SK-N-SH treated with all-trans-retinoic acid at 6 μM for 48 hours (cell line): ENCODE results near the gene UGT1A5.

Experiments
- ATAC-seq: fragments of 200-7000 bp; cut with Tn5 transposase; 3 replicates; pipeline ENCODE4 v1.9.1; 2020; ENCODE audit warnings: mild to moderate bottlenecking, moderate library complexity
- ARNTL ChIP-seq: fragments of 450-650 bp; formaldehyde crosslinking; IDR thresholded peaks from 2 replicates; pipeline ENCODE4 v1.5.0; 2020; ENCODE audit warnings: low read depth, mild to moderate bottlenecking, moderate library complexity, borderline replicate concordance
- BACH2 ChIP-seq: fragments of 250-450 bp; sonication (Bioruptor Pico); IDR thresholded peaks from 2 replicates; pipeline ENCODE4 v1.9.0; 2021; ENCODE audit warnings: mild to moderate bottlenecking, borderline replicate concordance
- CSDC2 ChIP-seq: fragments of 250-450 bp; sonication (Bioruptor Pico); IDR thresholded peaks from 2 replicates; pipeline ENCODE4 v1.5.0; 2020; ENCODE audit warnings: mild to moderate bottlenecking, moderate library complexity
- ESRRG ChIP-seq: fragments of 250-450 bp; sonication (Bioruptor Pico); IDR thresholded peaks from 2 replicates; pipeline ENCODE4 v1.6.1; 2021; ENCODE audit warnings: mild to moderate bottlenecking
- GLIS3 ChIP-seq: fragments of 250-450 bp; sonication (Bioruptor Pico); IDR thresholded peaks from 2 replicates; pipeline ENCODE4 v1.5.0; 2020; ENCODE audit warnings: mild to moderate bottlenecking, moderate library complexity
- ISL1 ChIP-seq: fragments of 250-450 bp; sonication (Bioruptor Pico); IDR thresholded peaks from 2 replicates; pipeline ENCODE4 v2.1.2; 2022; ENCODE audit warnings: mild to moderate bottlenecking, moderate library complexity
- OSR1 ChIP-seq: fragments of 250-450 bp; sonication (Bioruptor Pico); IDR thresholded peaks from 2 replicates; pipeline ENCODE4 v1.8.0; 2022; ENCODE audit warnings: moderate library complexity, mild to moderate bottlenecking, inconsistent platforms
- POU6F1 ChIP-seq: fragments of 250-450 bp; sonication (Bioruptor Pico); IDR thresholded peaks from 2 replicates; pipeline ENCODE4 v1.8.0; 2021; ENCODE audit warnings: low read depth, mild to moderate bottlenecking, moderate library complexity, borderline replicate concordance
- PPARA ChIP-seq: fragments of 250-450 bp; sonication (Bioruptor Pico); IDR thresholded peaks from 2 replicates; pipeline ENCODE4 v1.5.0; 2020; ENCODE audit warnings: mild to moderate bottlenecking, borderline replicate concordance
- SNAI2 ChIP-seq: fragments of 250-450 bp; sonication (Bioruptor Pico); IDR thresholded peaks from 2 replicates; pipeline ENCODE4 v1.5.0; 2020; ENCODE audit warnings: mild to moderate bottlenecking, moderate library complexity
- TCF4 ChIP-seq: fragments of 250-450 bp; sonication (Bioruptor Pico); IDR thresholded peaks from 2 replicates; pipeline ENCODE4 v1.8.0; 2021; ENCODE audit warnings: mild to moderate bottlenecking, moderate library complexity, borderline replicate concordance
- TSHZ2 ChIP-seq: fragments of 250-450 bp; sonication (Bioruptor Pico); IDR thresholded peaks from 2 replicates; pipeline ENCODE4 v1.5.0; 2020; ENCODE audit warnings: mild to moderate bottlenecking, moderate library complexity
- ZC3H10 ChIP-seq: fragments of 250-450 bp; sonication (Bioruptor Pico); IDR thresholded peaks from 2 replicates; pipeline ENCODE4 v1.5.1; 2021; ENCODE audit warnings: mild to moderate bottlenecking, moderate library complexity
- ZFP3 ChIP-seq: fragments of 250-450 bp; sonication (Bioruptor Pico); IDR thresholded peaks from 2 replicates; pipeline ENCODE4 v1.5.0; 2020; ENCODE audit warnings: mild to moderate bottlenecking, moderate library complexity
- ZFP30 ChIP-seq: fragments of 450-650 bp; formaldehyde crosslinking; IDR thresholded peaks from 2 replicates; pipeline ENCODE4 v1.5.0; 2022; ENCODE audit warnings: mild to moderate bottlenecking, moderate library complexity
- ZNF565 ChIP-seq: fragments of 450-650 bp; formaldehyde crosslinking; conservative IDR thresholded peaks from 2 replicates; pipeline ENCODE4 v1.5.0; 2020; ENCODE audit warnings: low read depth, mild to moderate bottlenecking, moderate library complexity
- ZNF70 ChIP-seq: fragments of 450-650 bp; formaldehyde crosslinking; IDR thresholded peaks from 2 replicates; pipeline ENCODE4 v1.5.0; 2020; ENCODE audit warnings: mild to moderate bottlenecking, moderate library complexity
- ZNF8 ChIP-seq: fragments of 450-650 bp; formaldehyde crosslinking; IDR thresholded peaks from 2 replicates; pipeline ENCODE4 v1.5.0; 2020; ENCODE audit warnings: mild to moderate bottlenecking, moderate library complexity
- TF ChIP-seq, protein P1 (sequence below): fragments of 250-450 bp; sonication (Bioruptor Pico); IDR thresholded peaks from 2 replicates; pipeline ENCODE4 v1.5.1; 2020; ENCODE audit warnings: low read depth, mild to moderate bottlenecking, moderate library complexity
- TF ChIP-seq, protein P2 (sequence below): fragments of 250-450 bp; sonication (Bioruptor Pico); IDR thresholded peaks from 2 replicates; pipeline ENCODE4 v1.5.1; 2021; ENCODE audit warnings: mild to moderate bottlenecking, moderate library complexity

Gene UGT1A5

DNA sequence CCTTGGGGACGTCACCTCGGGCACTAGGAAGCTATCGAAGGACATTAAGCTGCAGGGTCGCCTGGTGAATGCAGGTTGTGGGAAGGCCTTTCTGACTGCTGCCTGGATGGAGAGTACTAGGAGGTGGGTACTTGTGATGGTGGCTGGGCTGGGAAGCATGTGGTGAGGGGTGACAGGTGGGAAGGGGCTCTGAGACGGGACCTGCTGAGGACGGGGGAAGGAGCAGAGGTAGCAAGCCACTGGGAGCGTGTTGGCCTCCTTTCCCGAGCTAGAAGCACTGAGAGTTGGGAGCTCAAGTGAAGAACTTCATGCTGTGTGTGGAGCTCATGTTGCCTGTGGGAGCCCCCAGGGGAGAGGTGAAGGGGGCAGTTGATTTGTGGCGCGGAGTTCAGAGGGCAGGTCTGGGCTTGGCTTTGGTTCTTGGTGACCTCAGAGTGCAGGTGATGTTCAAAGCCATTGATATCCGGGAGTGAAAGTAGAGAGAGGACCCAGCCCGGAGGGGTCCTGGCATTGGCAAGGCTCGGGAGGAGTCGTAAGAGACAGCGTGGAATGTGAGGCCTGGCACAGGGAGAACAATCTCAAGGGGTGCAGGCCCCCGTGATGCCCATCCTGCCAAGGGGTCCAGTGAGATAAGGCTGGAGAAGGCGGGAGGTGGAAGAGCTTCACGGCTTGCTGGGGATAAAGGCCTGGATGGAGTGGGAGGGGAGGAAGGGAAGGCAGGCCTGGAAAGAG lies 78.6 kb downstream of the UGT1A5 start (continued):
- no peak for TF ChIP-seq TCF4 (CRISPR knock-in tag)

DNA sequence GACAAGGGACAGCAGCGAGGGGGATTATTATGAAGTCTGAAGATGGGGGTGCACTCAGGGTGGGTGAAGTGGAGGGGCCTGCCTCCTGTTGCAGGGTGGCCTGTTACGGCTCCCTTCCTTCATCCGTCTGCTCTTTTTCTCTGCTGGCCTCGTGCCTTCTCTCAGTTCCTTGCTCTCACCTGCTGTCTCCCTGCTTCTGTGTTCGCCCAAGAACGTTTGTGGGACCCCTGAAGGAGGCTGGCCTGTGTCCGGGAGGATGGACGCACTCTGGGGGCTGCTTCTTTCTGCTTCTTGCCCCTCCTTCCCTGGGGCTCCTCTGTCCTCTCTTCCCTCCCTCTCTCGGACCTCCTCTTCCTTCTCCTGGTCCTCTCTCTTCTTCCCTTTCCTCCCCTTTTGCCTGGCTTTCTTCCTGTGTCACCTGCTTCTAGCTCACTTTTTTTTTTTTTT lies 79.2 kb downstream of the UGT1A5 start:
- ATAC-seq, result no peak
- no peak for TF ChIP-seq TCF4 (CRISPR knock-in tag)
- no peak for TF ChIP-seq POU6F1 (CRISPR knock-in tag)
- TF ChIP-seq ZFP3 (CRISPR knock-in tag), result no peak
- TF ChIP-seq, protein P1, sequence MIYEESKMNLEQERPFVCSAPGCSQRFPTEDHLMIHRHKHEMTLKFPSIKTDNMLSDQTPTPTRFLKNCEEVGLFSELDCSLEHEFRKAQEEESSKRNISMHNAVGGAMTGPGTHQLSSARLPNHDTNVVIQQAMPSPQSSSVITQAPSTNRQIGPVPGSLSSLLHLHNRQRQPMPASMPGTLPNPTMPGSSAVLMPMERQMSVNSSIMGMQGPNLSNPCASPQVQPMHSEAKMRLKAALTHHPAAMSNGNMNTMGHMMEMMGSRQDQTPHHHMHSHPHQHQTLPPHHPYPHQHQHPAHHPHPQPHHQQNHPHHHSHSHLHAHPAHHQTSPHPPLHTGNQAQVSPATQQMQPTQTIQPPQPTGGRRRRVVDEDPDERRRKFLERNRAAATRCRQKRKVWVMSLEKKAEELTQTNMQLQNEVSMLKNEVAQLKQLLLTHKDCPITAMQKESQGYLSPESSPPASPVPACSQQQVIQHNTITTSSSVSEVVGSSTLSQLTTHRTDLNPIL (CRISPR knock-in tag), result no peak
- no peak for TF ChIP-seq ZFP30 (CRISPR knock-in tag)
- TF ChIP-seq, protein P2, sequence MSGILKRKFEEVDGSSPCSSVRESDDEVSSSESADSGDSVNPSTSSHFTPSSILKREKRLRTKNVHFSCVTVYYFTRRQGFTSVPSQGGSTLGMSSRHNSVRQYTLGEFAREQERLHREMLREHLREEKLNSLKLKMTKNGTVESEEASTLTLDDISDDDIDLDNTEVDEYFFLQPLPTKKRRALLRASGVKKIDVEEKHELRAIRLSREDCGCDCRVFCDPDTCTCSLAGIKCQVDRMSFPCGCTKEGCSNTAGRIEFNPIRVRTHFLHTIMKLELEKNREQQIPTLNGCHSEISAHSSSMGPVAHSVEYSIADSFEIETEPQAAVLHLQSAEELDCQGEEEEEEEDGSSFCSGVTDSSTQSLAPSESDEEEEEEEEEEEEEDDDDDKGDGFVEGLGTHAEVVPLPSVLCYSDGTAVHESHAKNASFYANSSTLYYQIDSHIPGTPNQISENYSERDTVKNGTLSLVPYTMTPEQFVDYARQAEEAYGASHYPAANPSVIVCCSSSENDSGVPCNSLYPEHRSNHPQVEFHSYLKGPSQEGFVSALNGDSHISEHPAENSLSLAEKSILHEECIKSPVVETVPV (CRISPR knock-in tag), result no peak
- TF ChIP-seq ESRRG (CRISPR knock-in tag), result no peak
- TF ChIP-seq ZNF8 (CRISPR knock-in tag), result no peak
- no peak for TF ChIP-seq SNAI2 (CRISPR knock-in tag)
- no peak for TF ChIP-seq ZNF565 (CRISPR knock-in tag)

DNA sequence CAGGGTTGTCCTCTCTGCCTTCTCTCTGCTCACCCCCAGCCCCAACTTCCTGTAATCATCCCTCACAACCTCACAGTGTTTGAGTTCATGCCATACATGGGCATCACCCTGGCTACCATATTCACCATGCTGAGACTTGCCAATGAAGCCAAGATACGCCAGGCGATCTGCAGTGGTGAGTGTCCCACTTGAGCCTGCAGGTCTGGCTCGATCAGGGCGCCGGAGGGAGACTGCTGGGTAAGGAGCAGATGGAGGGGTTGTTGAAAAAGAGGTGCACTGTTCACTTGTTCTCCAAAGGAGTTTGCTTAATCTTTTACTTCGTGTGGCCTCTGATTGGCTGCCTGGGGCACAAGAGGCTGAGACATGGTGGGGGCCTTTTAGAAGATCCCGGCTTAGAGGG lies 80.0 kb downstream of the UGT1A5 start:
- no peak for TF ChIP-seq PPARA (CRISPR knock-in tag)
- no peak for TF ChIP-seq ZFP30 (CRISPR knock-in tag)
- TF ChIP-seq, protein P2 (CRISPR knock-in tag), result no peak
- TF ChIP-seq ARNTL, result no peak
- TF ChIP-seq GLIS3 (CRISPR knock-in tag), result no peak
- TF ChIP-seq CSDC2 (CRISPR knock-in tag), result no peak
- no peak for TF ChIP-seq ISL1 (CRISPR knock-in tag)
- no peak for TF ChIP-seq ZNF565 (CRISPR knock-in tag)
- TF ChIP-seq TSHZ2 (CRISPR knock-in tag), result no peak
- no peak for TF ChIP-seq OSR1 (CRISPR knock-in tag)
- TF ChIP-seq ESRRG (CRISPR knock-in tag), result no peak
- TF ChIP-seq BACH2, result no peak
- TF ChIP-seq ZC3H10, result no peak
- TF ChIP-seq, protein P1 (CRISPR knock-in tag), result no peak
- TF ChIP-seq SNAI2 (CRISPR knock-in tag), result no peak
- no peak for TF ChIP-seq TCF4 (CRISPR knock-in tag)
- no peak for TF ChIP-seq ZNF70
- TF ChIP-seq POU6F1 (CRISPR knock-in tag), result no peak
- ATAC-seq, result no peak
